NCI-H1417 (cell line): ENCODE results near the gene SH2D7.

Experiments used
- DNase-seq, 3 experiments: peaks; one replicate each; lab custom pipeline; 2025; lab: John Stamatoyannopoulos, UW

SH2D7 gene

GRCh38 chr15:78104119-78104479, 11.7 kb downstream of the SH2D7 start:
- DNase-seq, result no peak

GRCh38 chr15:78104566-78105475, 12.5 kb downstream of the SH2D7 start:
- DNase-seq, result no peak

GRCh38 chr15:78105476-78106241, 13.3 kb downstream of the SH2D7 start:
- no peak for DNase-seq

- no peak for DNase-seq
Observed at GRCh38 chr15:78107471-78107870, 15.1 kb downstream of the SH2D7 start.

- peak; percentile 45 to 90 (median 72) for DNase-seq
Observed at GRCh38 chr15:78108300-78109084, 16.1 kb downstream of the SH2D7 start.

- DNase-seq, result no peak
Observed at GRCh38 chr15:78109156-78109555, 16.8 kb downstream of the SH2D7 start.

GRCh38 chr15:78110096-78110495, 17.7 kb downstream of the SH2D7 start:
- no peak for DNase-seq

- no peak for DNase-seq
Observed at GRCh38 chr15:78110916-78111475, 18.6 kb downstream of the SH2D7 start.

GRCh38 chr15:78111788-78112187, 19.4 kb downstream of the SH2D7 start:
- DNase-seq, result no peak

GRCh38 chr15:78112551-78112950, 20.2 kb downstream of the SH2D7 start:
- DNase-seq, result no peak

- no peak for DNase-seq
Observed at GRCh38 chr15:78120523-78120922, 28.2 kb downstream of the SH2D7 start.

GRCh38 chr15:78125267-78125666, 32.9 kb downstream of the SH2D7 start:
- no peak for DNase-seq

GRCh38 chr15:78127882-78128281, 35.5 kb downstream of the SH2D7 start:
- DNase-seq, result peak in 1 of 3 experiments; percentile 32

- no peak for DNase-seq
Observed at GRCh38 chr15:78129077-78129750, 36.9 kb downstream of the SH2D7 start.

- DNase-seq, result peak in 1 of 3 experiments; percentile 19
Observed at GRCh38 chr15:78129751-78130287, 37.5 kb downstream of the SH2D7 start.

- DNase-seq, result peak; percentile 26 to 61 (median 49)
Observed at GRCh38 chr15:78130466-78131294, 38.3 kb downstream of the SH2D7 start.

GRCh38 chr15:78131295-78132061, 39.1 kb downstream of the SH2D7 start, which contains the start of gene CIB2:
Gene CIB2 (minus strand): TSS chr15:78131445. CDS start chr15:78131215, 230 bp downstream.
- peak; percentile 39 to 87 (median 83) for DNase-seq

- no peak for DNase-seq
Observed at GRCh38 chr15:78133801-78134200, 41.4 kb downstream of the SH2D7 start.

GRCh38 chr15:78139578-78139977, 47.2 kb downstream of the SH2D7 start:
- DNase-seq, result no peak
